ENCODE results near the gene TRAF3IP1.

TRAF3IP1 gene

GRCh38 chr2:238388794-238389193 is 68.5 kb downstream of the TRAF3IP1 start:
- Histone ChIP-seq H3K36me3 (ENCODE audit: control insufficient read depth, insufficient read depth, low read length) (no peaks in the 10 kb centered on the region), H3K27me3 (replicated peaks; ENCODE audit: control insufficient read depth, insufficient read depth, low read length, poor library complexity, severe bottlenecking) (no peaks in the 10 kb centered on the region), H3K4me1 (ENCODE audit: control insufficient read depth, insufficient read depth, low read length, poor library complexity, severe bottlenecking) (no peaks in the 10 kb centered on the region), H3K27ac (ENCODE audit: insufficient read depth, low read length, poor library complexity, severe bottlenecking) (no peak overlapping the region), H3K4me3 (ENCODE audit: insufficient read depth, low read depth, low read length, poor library complexity, severe bottlenecking) (no peak overlapping the region), H3K9me3 (ENCODE audit: control insufficient read depth, low read length) (no peaks in the 10 kb centered on the region)
- no peak for DNase-seq

GRCh38 chr2:238389988-238390589 is 69.8 kb downstream of the TRAF3IP1 start:
- Histone ChIP-seq H3K4me1 (ENCODE audit: control insufficient read depth, insufficient read depth, low read length, poor library complexity, severe bottlenecking) (no peaks in the 10 kb centered on the region), H3K27ac (ENCODE audit: insufficient read depth, low read length, poor library complexity, severe bottlenecking) (no peak overlapping the region), H3K4me3 (ENCODE audit: insufficient read depth, low read depth, low read length, poor library complexity, severe bottlenecking) (no peak overlapping the region), H3K27me3 (replicated peaks; ENCODE audit: control insufficient read depth, insufficient read depth, low read length, poor library complexity, severe bottlenecking) (no peaks in the 10 kb centered on the region), H3K9me3 (ENCODE audit: control insufficient read depth, low read length) (no peaks in the 10 kb centered on the region), H3K36me3 (ENCODE audit: control insufficient read depth, insufficient read depth, low read length) (no peaks in the 10 kb centered on the region)
- no peak for DNase-seq

GRCh38 chr2:238391042-238391689 is 70.8 kb downstream of the TRAF3IP1 start:
- H3K4me1 ChIP-seq (ENCODE audit: control insufficient read depth, insufficient read depth, low read length, poor library complexity, severe bottlenecking) = no peaks in the 10 kb centered on the region
- no peaks in the 10 kb centered on the region for H3K36me3 ChIP-seq (ENCODE audit: control insufficient read depth, insufficient read depth, low read length)
- no peak overlapping the region for H3K4me3 ChIP-seq (ENCODE audit: insufficient read depth, low read depth, low read length, poor library complexity, severe bottlenecking)
- no peak overlapping the region for H3K27ac ChIP-seq (ENCODE audit: insufficient read depth, low read length, poor library complexity, severe bottlenecking)
- H3K9me3 ChIP-seq (ENCODE audit: control insufficient read depth, low read length) = no peaks in the 10 kb centered on the region
- H3K27me3 ChIP-seq (replicated peaks; ENCODE audit: control insufficient read depth, insufficient read depth, low read length, poor library complexity, severe bottlenecking) = no peaks in the 10 kb centered on the region
- no peak for DNase-seq

- Histone ChIP-seq H3K9me3 (ENCODE audit: control insufficient read depth, low read length) (no peaks in the 10 kb centered on the region), H3K27me3 (replicated peaks; ENCODE audit: control insufficient read depth, insufficient read depth, low read length, poor library complexity, severe bottlenecking) (no peaks in the 10 kb centered on the region), H3K36me3 (ENCODE audit: control insufficient read depth, insufficient read depth, low read length) (no peaks in the 10 kb centered on the region), H3K4me1 (ENCODE audit: control insufficient read depth, insufficient read depth, low read length, poor library complexity, severe bottlenecking) (no peaks in the 10 kb centered on the region), H3K4me3 (ENCODE audit: insufficient read depth, low read depth, low read length, poor library complexity, severe bottlenecking) (no peak overlapping the region), H3K27ac (ENCODE audit: insufficient read depth, low read length, poor library complexity, severe bottlenecking) (no peak overlapping the region)
- DNase-seq = no peak
These were observed 76.3 kb downstream of the TRAF3IP1 start for GRCh38 chr2:238396663-238397062.

- no peak for DNase-seq
- H3K27ac ChIP-seq (ENCODE audit: insufficient read depth, low read length, poor library complexity, severe bottlenecking) = no peak overlapping the region
- H3K36me3 ChIP-seq (ENCODE audit: control insufficient read depth, insufficient read depth, low read length) = no peaks in the 10 kb centered on the region
These were observed 77.0 kb downstream of the TRAF3IP1 start for GRCh38 chr2:238397356-238397755.

GRCh38 chr2:238398577-238398976 is 78.3 kb downstream of the TRAF3IP1 start:
- Histone ChIP-seq H3K4me1 (ENCODE audit: control insufficient read depth, insufficient read depth, low read length, poor library complexity, severe bottlenecking) (no peaks in the 10 kb centered on the region), H3K27ac (ENCODE audit: insufficient read depth, low read length, poor library complexity, severe bottlenecking) (no peak overlapping the region), H3K9me3 (ENCODE audit: control insufficient read depth, low read length) (no peaks in the 10 kb centered on the region), H3K4me3 (ENCODE audit: insufficient read depth, low read depth, low read length, poor library complexity, severe bottlenecking) (no peak overlapping the region), H3K27me3 (replicated peaks; ENCODE audit: control insufficient read depth, insufficient read depth, low read length, poor library complexity, severe bottlenecking) (no peaks in the 10 kb centered on the region), H3K36me3 (ENCODE audit: control insufficient read depth, insufficient read depth, low read length) (no peaks in the 10 kb centered on the region)
- no peak for DNase-seq

More at GRCh38 chr2:238397356-238397755, 77.0 kb downstream of the TRAF3IP1 start:
- Histone ChIP-seq H3K4me1 (ENCODE audit: control insufficient read depth, insufficient read depth, low read length, poor library complexity, severe bottlenecking) (no peaks in the 10 kb centered on the region), H3K4me3 (ENCODE audit: insufficient read depth, low read depth, low read length, poor library complexity, severe bottlenecking) (no peak overlapping the region), H3K9me3 (ENCODE audit: control insufficient read depth, low read length) (no peaks in the 10 kb centered on the region), H3K27me3 (replicated peaks; ENCODE audit: control insufficient read depth, insufficient read depth, low read length, poor library complexity, severe bottlenecking) (no peaks in the 10 kb centered on the region)

- Histone ChIP-seq H3K9me3 (ENCODE audit: control insufficient read depth, low read length) (no peaks in the 10 kb centered on the region), H3K27ac (ENCODE audit: insufficient read depth, low read length, poor library complexity, severe bottlenecking) (no peak overlapping the region), H3K4me1 (ENCODE audit: control insufficient read depth, insufficient read depth, low read length, poor library complexity, severe bottlenecking) (no peaks in the 10 kb centered on the region), H3K4me3 (ENCODE audit: insufficient read depth, low read depth, low read length, poor library complexity, severe bottlenecking) (no peak overlapping the region), H3K36me3 (ENCODE audit: control insufficient read depth, insufficient read depth, low read length) (no peaks in the 10 kb centered on the region), H3K27me3 (replicated peaks; ENCODE audit: control insufficient read depth, insufficient read depth, low read length, poor library complexity, severe bottlenecking) (no peaks in the 10 kb centered on the region)
- no peak for DNase-seq
These were observed 78.8 kb downstream of the TRAF3IP1 start for GRCh38 chr2:238399094-238399493.

- no peak for DNase-seq
- H3K4me1 ChIP-seq (ENCODE audit: control insufficient read depth, insufficient read depth, low read length, poor library complexity, severe bottlenecking) = no peaks in the 10 kb centered on the region
These were observed 81.2 kb downstream of the TRAF3IP1 start for GRCh38 chr2:238401551-238401950.

GRCh38 chr2:238403632-238404405 is 83.5 kb downstream of the TRAF3IP1 start:
- no peaks in the 10 kb centered on the region for H3K4me1 ChIP-seq (ENCODE audit: control insufficient read depth, insufficient read depth, low read length, poor library complexity, severe bottlenecking)
- H3K36me3 ChIP-seq (ENCODE audit: control insufficient read depth, insufficient read depth, low read length) = no peaks in the 10 kb centered on the region
- H3K9me3 ChIP-seq (ENCODE audit: control insufficient read depth, low read length) = no peaks in the 10 kb centered on the region
- DNase-seq = no peak
- H3K27me3 ChIP-seq (replicated peaks; ENCODE audit: control insufficient read depth, insufficient read depth, low read length, poor library complexity, severe bottlenecking) = no peaks in the 10 kb centered on the region
- no peak overlapping the region for H3K27ac ChIP-seq (ENCODE audit: insufficient read depth, low read length, poor library complexity, severe bottlenecking)
- no peak overlapping the region for H3K4me3 ChIP-seq (ENCODE audit: insufficient read depth, low read depth, low read length, poor library complexity, severe bottlenecking)

More at GRCh38 chr2:238401551-238401950, 81.2 kb downstream of the TRAF3IP1 start:
- H3K27ac ChIP-seq (ENCODE audit: insufficient read depth, low read length, poor library complexity, severe bottlenecking) = no peak overlapping the region
- H3K27me3 ChIP-seq (replicated peaks; ENCODE audit: control insufficient read depth, insufficient read depth, low read length, poor library complexity, severe bottlenecking) = no peaks in the 10 kb centered on the region
- no peaks in the 10 kb centered on the region for H3K36me3 ChIP-seq (ENCODE audit: control insufficient read depth, insufficient read depth, low read length)
- no peak overlapping the region for H3K4me3 ChIP-seq (ENCODE audit: insufficient read depth, low read depth, low read length, poor library complexity, severe bottlenecking)
- no peaks in the 10 kb centered on the region for H3K9me3 ChIP-seq (ENCODE audit: control insufficient read depth, low read length)
